ENCODE measurements around the gene COP1. TPM values are rescaled to one million over a fixed set of nuclear protein-coding genes. Genes with fewer than 3 reads are reported as not detected.

COP1 gene
- total RNA-seq, 1 experiment from 2014 or later: 35.8 TPM

- TF ChIP-seq EZH2 (IDR thresholded peaks at IDR 0.05; ENCODE audit: borderline replicate concordance, low read depth, low read length, poor library complexity, severe bottlenecking) (no peak), CTCF (conservative IDR thresholded peaks at IDR 0.05; ENCODE audit: low read depth, low read length) (no peak)
- Histone ChIP-seq H3K4me1 (ENCODE audit: insufficient read depth, low read length, poor library complexity, severe bottlenecking) (peaks cover 8% of the 10 kb centered on the region), H3K36me3 (ENCODE audit: insufficient read depth, low read length, poor library complexity, severe bottlenecking) (peaks cover 4% of the 10 kb centered on the region), H3K4me3 (ENCODE audit: low read depth, low read length, poor library complexity, severe bottlenecking) (no peak overlapping the region), H3K27me3 (replicated peaks; ENCODE audit: insufficient read depth, low read depth, low read length, poor library complexity) (no peaks in the 10 kb centered on the region), H3K9me3 (ENCODE audit: low read depth, low read length, poor library complexity, severe bottlenecking) (no peaks in the 10 kb centered on the region), H3K27ac (ENCODE audit: low read depth, low read length, poor library complexity, severe bottlenecking) (no peak overlapping the region)
- DNase-seq (ENCODE audit: low spot score): no peak
- ChIA-PET CTCF (no interaction called here), POLR2A (ENCODE audit: low non-redundant PET) (no interaction called here)
- BruUV-seq (replicated peaks): no TSS peak
- intact Hi-C loops (cut with micrococcal nuclease; ENCODE audit: unreplicated experiment): no loop called here
These were observed 160.2 kb downstream of the COP1 start for GRCh38 chr1:176046926-176047325.

GRCh38 chr1:176043537-176043936, 163.5 kb downstream of the COP1 start:
- no TSS peak for BruUV-seq (replicated peaks)
- no peaks in the 10 kb centered on the region for H3K4me1 ChIP-seq (ENCODE audit: insufficient read depth, low read length, poor library complexity, severe bottlenecking)
- POLR2A ChIA-PET (ENCODE audit: low non-redundant PET): no interaction called here
- no peak overlapping the region for H3K4me3 ChIP-seq (ENCODE audit: low read depth, low read length, poor library complexity, severe bottlenecking)
- intact Hi-C loops (cut with micrococcal nuclease; ENCODE audit: unreplicated experiment): no loop called here
- no peak overlapping the region for H3K27ac ChIP-seq (ENCODE audit: low read depth, low read length, poor library complexity, severe bottlenecking)
- no peak for TF ChIP-seq CTCF (conservative IDR thresholded peaks at IDR 0.05; ENCODE audit: low read depth, low read length)
- no peak for TF ChIP-seq EZH2 (IDR thresholded peaks at IDR 0.05; ENCODE audit: borderline replicate concordance, low read depth, low read length, poor library complexity, severe bottlenecking)
- DNase-seq (ENCODE audit: low spot score): no peak
- H3K9me3 ChIP-seq (ENCODE audit: low read depth, low read length, poor library complexity, severe bottlenecking): no peaks in the 10 kb centered on the region
- no peaks in the 10 kb centered on the region for H3K27me3 ChIP-seq (replicated peaks; ENCODE audit: insufficient read depth, low read depth, low read length, poor library complexity)
- H3K36me3 ChIP-seq (ENCODE audit: insufficient read depth, low read length, poor library complexity, severe bottlenecking): peaks cover 4% of the 10 kb centered on the region
- CTCF ChIA-PET: no interaction called here

GRCh38 chr1:176033881-176034280, 173.2 kb downstream of the COP1 start:
- no TSS peak for BruUV-seq (replicated peaks)
- intact Hi-C loops (cut with micrococcal nuclease; ENCODE audit: unreplicated experiment): no loop called here
- Histone ChIP-seq H3K27me3 (replicated peaks; ENCODE audit: insufficient read depth, low read depth, low read length, poor library complexity) (no peaks in the 10 kb centered on the region), H3K4me1 (ENCODE audit: insufficient read depth, low read length, poor library complexity, severe bottlenecking) (no peaks in the 10 kb centered on the region), H3K36me3 (ENCODE audit: insufficient read depth, low read length, poor library complexity, severe bottlenecking) (no peaks in the 10 kb centered on the region), H3K4me3 (ENCODE audit: low read depth, low read length, poor library complexity, severe bottlenecking) (no peak overlapping the region), H3K27ac (ENCODE audit: low read depth, low read length, poor library complexity, severe bottlenecking) (no peak overlapping the region), H3K9me3 (ENCODE audit: low read depth, low read length, poor library complexity, severe bottlenecking) (no peaks in the 10 kb centered on the region)
- DNase-seq (ENCODE audit: low spot score): no peak
- CTCF ChIA-PET: no interaction called here
- TF ChIP-seq CTCF (conservative IDR thresholded peaks at IDR 0.05; ENCODE audit: low read depth, low read length) (no peak), EZH2 (IDR thresholded peaks at IDR 0.05; ENCODE audit: borderline replicate concordance, low read depth, low read length, poor library complexity, severe bottlenecking) (no peak)
- POLR2A ChIA-PET (ENCODE audit: low non-redundant PET): no interaction called here

Data from A673 (cell line).